MM.1S (cell line): ENCODE results near the gene UNC5A.

Experiments
- EZH2 ChIP-seq: fragments of 300-600 bp; sonication (generic); optimal IDR thresholded peaks from 2 replicates; pipeline ENCODE3; 2017; ENCODE audit warnings: low read depth, mild to moderate bottlenecking, antibody characterized with exemption, low read length, mixed read lengths
- TF ChIP-seq, protein P1 (sequence below): fragments of 300-600 bp; sonication (generic); IDR thresholded peaks from 2 replicates; pipeline ENCODE4 v1.5.1; 2016; ENCODE audit warnings: antibody characterized with exemption, low read length, mixed read lengths

DNA sequence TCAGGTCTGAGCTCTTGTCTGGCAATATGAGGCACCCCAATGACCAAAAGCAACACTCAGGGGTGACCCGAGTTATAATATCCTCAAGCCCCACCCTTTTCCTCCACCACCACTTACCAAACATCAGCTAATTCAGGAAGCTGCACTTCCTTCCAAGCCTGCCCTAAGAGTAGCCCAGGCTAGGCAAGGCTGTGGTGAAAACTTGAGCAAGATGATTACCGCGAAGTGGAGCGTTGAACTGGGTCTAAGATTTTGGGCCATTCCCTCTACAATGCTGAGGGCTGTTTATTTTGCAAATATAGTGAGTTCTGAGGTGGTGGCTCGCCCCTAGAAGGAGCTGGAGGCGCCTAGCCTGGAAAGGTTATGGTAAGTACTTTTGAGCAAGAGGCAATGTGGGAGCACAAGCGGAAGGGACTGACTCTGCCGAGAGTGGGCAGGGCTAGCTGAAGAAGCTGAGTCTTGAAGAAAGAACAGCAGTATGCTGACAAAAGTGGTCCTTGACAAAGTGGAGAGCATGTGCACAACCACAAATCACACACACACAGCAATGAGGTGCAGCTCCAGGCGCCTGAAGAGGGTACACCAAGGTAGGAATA lies 89.0 kb downstream of the UNC5A start, which contains the start of gene HK3:
- TF ChIP-seq, protein P1, sequence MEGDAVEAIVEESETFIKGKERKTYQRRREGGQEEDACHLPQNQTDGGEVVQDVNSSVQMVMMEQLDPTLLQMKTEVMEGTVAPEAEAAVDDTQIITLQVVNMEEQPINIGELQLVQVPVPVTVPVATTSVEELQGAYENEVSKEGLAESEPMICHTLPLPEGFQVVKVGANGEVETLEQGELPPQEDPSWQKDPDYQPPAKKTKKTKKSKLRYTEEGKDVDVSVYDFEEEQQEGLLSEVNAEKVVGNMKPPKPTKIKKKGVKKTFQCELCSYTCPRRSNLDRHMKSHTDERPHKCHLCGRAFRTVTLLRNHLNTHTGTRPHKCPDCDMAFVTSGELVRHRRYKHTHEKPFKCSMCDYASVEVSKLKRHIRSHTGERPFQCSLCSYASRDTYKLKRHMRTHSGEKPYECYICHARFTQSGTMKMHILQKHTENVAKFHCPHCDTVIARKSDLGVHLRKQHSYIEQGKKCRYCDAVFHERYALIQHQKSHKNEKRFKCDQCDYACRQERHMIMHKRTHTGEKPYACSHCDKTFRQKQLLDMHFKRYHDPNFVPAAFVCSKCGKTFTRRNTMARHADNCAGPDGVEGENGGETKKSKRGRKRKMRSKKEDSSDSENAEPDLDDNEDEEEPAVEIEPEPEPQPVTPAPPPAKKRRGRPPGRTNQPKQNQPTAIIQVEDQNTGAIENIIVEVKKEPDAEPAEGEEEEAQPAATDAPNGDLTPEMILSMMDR = no peak
- no peak for TF ChIP-seq EZH2
